ENCODE results near the gene SHH. TPM values are rescaled to one million over a fixed set of nuclear protein-coding genes. Genes with fewer than 3 reads are reported as not detected.

Gene SHH
- total RNA-seq, 2 donors from 2014 or later: not detected

GRCh38 chr7:155814316-155815276 is 2.3 kb upstream of the SHH start:
- DNase-seq (ENCODE audit: low spot score in 2 of 2) (no peak), ATAC-seq (peak; percentile 6 to 16)
- H3K36me3 Mint-ChIP-seq: peaks cover 0 to 4% of the 10 kb centered on the region in 2 donors
- H3K27ac Mint-ChIP-seq: no peak overlapping the region
- no peaks in the 10 kb centered on the region for H3K9me3 Mint-ChIP-seq

- Mint-ChIP-seq H3K9me3 (no peaks in the 10 kb centered on the region), H3K27ac (no peak overlapping the region)
- ATAC-seq: no peak
Measured at GRCh38 chr7:155813546-155814315, 1.5 kb upstream of the SHH start.

GRCh38 chr7:155813125-155813524 is 862 bp upstream of the SHH start:
- DNase-seq (ENCODE audit: low spot score in 2 of 2) (no peak), ATAC-seq (no peak)
- Mint-ChIP-seq H3K27ac (no peak overlapping the region), H3K9me3 (no peaks in the 10 kb centered on the region), H3K36me3 (peaks cover 0 to 4% of the 10 kb centered on the region in 2 donors)

More at GRCh38 chr7:155813546-155814315, 1.5 kb upstream of the SHH start:
- DNase-seq (ENCODE audit: low spot score in 2 of 2): no peak
- peaks cover 0 to 4% of the 10 kb centered on the region in 2 donors for H3K36me3 Mint-ChIP-seq

GRCh38 chr7:155811560-155811894 is 736 bp downstream of the SHH start:
- peaks cover 0 to 4% of the 10 kb centered on the region in 2 donors for H3K36me3 Mint-ChIP-seq
- ATAC-seq (no peak), DNase-seq (ENCODE audit: low spot score in 2 of 2) (no peak)
- no peaks in the 10 kb centered on the region for H3K9me3 Mint-ChIP-seq
- no peak overlapping the region for H3K27ac Mint-ChIP-seq

GRCh38 chr7:155810770-155811559 is 1.3 kb downstream of the SHH start:
- DNase-seq (ENCODE audit: low spot score in 2 of 2) (no peak), ATAC-seq (no peak)
- Mint-ChIP-seq H3K27ac (no peak overlapping the region), H3K36me3 (peaks cover 0 to 4% of the 10 kb centered on the region in 2 donors), H3K9me3 (no peaks in the 10 kb centered on the region)

GRCh38 chr7:155809947-155810769 is 2.1 kb downstream of the SHH start:
- no peaks in the 10 kb centered on the region for H3K9me3 Mint-ChIP-seq
- ATAC-seq: no peak

GRCh38 chr7:155809332-155809946 is 2.8 kb downstream of the SHH start:
- H3K36me3 Mint-ChIP-seq: peaks cover 0 to 4% of the 10 kb centered on the region in 2 donors
- no peaks in the 10 kb centered on the region for H3K9me3 Mint-ChIP-seq
- ATAC-seq (no peak), DNase-seq (ENCODE audit: low spot score in 2 of 2) (no peak)
- no peak overlapping the region for H3K27ac Mint-ChIP-seq

More at GRCh38 chr7:155809947-155810769, 2.1 kb downstream of the SHH start:
- no peak for DNase-seq (ENCODE audit: low spot score in 2 of 2)
- Mint-ChIP-seq H3K36me3 (peaks cover 0 to 4% of the 10 kb centered on the region in 2 donors), H3K27ac (no peak overlapping the region)

- Mint-ChIP-seq H3K9me3 (no peaks in the 10 kb centered on the region), H3K36me3 (peaks cover 0 to 4% of the 10 kb centered on the region in 2 donors), H3K27ac (peak overlapping the region in 1 of 2 donors; percentile 50)
- no peak for DNase-seq (ENCODE audit: low spot score in 2 of 2)
- no peak for ATAC-seq
Measured at GRCh38 chr7:155808549-155809331, 3.5 kb downstream of the SHH start.

- Mint-ChIP-seq H3K27ac (peak overlapping the region in 1 of 2 donors; percentile 14), H3K36me3 (peaks cover 0 to 4% of the 10 kb centered on the region in 2 donors), H3K9me3 (no peaks in the 10 kb centered on the region)
- DNase-seq (ENCODE audit: low spot score in 2 of 2): no peak
- ATAC-seq: no peak
Measured at GRCh38 chr7:155807789-155808548, 4.3 kb downstream of the SHH start.

GRCh38 chr7:155807065-155807671 is 5.1 kb downstream of the SHH start:
- Mint-ChIP-seq H3K9me3 (no peaks in the 10 kb centered on the region), H3K27ac (no peak overlapping the region), H3K36me3 (peaks cover 0 to 2% of the 10 kb centered on the region in 2 donors)
- DNase-seq (ENCODE audit: low spot score in 2 of 2) (no peak), ATAC-seq (no peak)

GRCh38 chr7:155806096-155806871 is 6.0 kb downstream of the SHH start:
- ATAC-seq (no peak), DNase-seq (ENCODE audit: low spot score in 2 of 2) (no peak)
- no peaks in the 10 kb centered on the region for H3K36me3 Mint-ChIP-seq
- no peak overlapping the region for H3K27ac Mint-ChIP-seq
- no peaks in the 10 kb centered on the region for H3K9me3 Mint-ChIP-seq

- DNase-seq (ENCODE audit: low spot score in 2 of 2): no peak
- ATAC-seq: peak in 1 of 2 donors; percentile 18
- H3K36me3 Mint-ChIP-seq: no peaks in the 10 kb centered on the region
- no peaks in the 10 kb centered on the region for H3K9me3 Mint-ChIP-seq
- H3K27ac Mint-ChIP-seq: no peak overlapping the region
Measured at GRCh38 chr7:155805826-155806095, 6.5 kb downstream of the SHH start.
